Stimulated activated CD4-positive, alpha-beta T cell treated with anti-CD3 and anti-CD28 coated beads, Interleukin-4, amount 100 ng/mL, for 24 hours (primary cell): ENCODE measurements around the gene CELSR1.

Experiments
- DNase-seq: peaks from one replicate; pipeline ENCODE4 v3.0.0-alpha.2; 2020

CELSR1 gene

DNA sequence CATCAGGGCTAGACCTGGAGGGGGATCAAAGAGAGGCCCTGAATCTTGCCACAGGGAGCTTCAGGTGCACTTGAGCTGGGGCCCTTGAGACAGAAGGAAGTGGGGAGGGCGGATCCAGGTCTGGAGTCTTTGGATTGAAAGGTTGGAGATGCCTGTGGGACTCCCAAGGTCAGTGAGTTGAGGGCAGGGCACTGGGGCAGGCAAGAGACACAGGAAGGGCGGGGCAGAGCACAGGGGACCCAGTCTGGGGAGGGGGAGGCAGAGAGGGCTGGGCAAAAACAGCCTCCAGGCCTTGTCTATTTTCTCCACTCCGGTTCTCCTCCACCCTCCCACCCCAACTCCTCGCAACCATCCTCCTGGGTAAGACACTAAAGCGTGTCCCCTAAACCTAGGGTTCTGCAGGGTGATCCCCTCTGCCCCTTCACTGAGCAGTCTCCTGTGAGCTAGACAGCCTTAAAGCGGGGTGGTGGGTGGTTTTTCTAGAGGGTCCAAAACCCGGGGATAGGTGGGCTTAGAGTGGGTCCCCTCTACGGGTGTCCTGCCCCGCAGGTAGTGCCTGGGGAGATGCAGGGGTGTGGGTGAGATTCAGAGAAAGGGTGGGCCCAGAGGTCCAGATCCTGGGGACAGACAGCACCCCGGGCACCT, 38.6 kb upstream of the CELSR1 start:
- no peak for DNase-seq

DNA sequence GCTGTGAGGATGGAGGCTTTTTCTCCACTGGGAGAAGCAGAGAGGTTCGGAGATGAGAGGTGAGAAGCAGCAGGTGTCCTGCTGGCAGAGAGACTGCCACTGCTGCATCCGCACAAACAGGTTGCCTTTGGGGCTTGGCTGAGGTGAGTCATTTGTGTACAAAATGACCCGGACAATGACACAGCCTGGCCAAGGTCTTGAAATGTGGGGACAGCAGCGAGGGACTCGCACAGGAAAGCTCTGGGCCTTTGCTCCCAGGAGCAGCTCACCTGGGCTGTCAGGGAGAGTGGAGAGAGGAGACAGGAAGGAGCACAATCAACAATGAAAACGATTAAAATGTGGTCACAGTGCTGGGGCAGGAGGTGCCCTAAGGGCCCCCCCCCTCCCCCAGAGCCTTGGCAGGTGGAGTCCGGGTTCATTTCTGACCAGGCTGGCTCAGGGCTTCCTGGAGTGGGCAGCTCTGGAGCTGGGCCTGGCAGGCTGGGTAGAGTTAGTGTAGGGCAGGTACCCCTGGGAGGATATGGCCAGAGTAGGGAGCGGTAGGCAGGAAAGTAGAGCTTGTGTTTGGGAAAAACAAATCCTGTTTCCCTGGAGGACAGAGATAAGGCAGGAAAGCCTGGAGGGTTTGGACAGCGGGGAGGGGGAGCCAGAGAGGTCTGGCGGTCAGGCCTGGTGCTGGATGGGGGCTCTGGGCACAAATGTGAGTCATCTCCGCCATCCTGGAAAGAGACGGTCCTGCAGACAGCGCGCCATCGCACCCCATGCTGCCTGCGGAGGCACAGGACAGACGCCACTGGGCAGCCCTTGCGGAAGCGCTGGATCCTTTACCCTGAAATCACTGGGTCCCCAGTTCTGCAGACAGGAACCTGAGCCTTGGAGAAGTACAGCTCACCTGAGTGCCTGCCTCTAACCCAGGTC, 37.8 kb upstream of the CELSR1 start:
- no peak for DNase-seq

DNA sequence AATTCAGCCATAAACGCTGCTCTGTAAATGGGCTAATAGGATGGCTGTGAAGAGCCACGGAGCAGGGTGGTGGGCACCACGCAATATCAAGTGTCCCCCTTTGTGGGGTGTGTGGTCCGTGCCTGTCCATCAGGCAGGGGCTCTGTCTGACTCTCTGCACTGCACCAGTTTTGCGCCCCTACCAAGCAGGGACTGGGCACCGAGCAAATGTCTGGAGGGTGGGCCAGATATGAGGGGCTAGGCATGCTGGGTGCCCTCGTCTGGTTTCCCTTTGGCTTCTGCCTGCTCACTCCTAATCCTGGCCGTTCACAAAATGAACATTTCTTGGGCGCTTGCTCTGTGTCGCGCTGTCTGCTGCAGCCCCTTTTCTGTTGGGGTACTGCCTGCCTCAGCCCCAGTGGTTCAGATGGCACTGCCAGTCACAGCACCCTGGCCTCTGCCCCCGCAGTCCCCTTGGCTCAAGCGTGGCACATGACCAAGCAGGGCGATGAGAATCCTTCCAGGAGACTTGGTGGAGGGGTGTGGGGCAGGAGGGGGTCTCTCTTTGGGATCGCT, 37.1 kb upstream of the CELSR1 start:
- no peak for DNase-seq

DNA sequence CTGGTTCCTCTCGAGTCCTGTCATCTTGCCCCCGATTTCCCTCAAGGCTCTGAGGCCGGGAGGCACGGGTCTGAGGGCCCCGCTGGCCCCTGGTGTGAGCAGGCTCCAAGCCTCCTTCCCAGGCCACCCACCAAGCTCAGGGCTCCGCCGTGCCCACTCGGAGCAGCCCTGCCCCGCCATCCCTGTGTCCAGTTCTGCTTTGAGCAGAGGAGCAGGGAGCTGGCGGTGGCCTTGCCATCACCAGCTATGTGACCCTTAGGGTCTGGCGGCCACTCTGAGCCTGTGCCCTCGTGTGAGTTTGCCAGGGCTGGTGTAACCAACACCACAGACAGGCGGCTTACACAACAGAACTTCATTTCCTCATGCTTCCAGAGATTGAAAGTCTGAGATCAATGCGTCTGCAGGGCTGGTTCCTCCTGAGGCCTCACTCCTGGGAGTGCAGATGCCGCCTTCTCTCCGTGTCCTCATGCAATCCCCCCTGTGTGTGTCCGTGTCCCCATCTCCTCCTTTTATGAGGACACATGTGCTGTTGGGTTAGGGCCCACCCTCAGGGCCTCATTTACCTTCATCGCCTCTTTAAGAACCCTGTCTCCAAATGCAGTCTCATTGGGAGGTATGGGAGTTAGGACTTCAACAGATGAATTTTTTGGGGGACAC, 36.5 kb upstream of the CELSR1 start:
- DNase-seq, result no peak

DNA sequence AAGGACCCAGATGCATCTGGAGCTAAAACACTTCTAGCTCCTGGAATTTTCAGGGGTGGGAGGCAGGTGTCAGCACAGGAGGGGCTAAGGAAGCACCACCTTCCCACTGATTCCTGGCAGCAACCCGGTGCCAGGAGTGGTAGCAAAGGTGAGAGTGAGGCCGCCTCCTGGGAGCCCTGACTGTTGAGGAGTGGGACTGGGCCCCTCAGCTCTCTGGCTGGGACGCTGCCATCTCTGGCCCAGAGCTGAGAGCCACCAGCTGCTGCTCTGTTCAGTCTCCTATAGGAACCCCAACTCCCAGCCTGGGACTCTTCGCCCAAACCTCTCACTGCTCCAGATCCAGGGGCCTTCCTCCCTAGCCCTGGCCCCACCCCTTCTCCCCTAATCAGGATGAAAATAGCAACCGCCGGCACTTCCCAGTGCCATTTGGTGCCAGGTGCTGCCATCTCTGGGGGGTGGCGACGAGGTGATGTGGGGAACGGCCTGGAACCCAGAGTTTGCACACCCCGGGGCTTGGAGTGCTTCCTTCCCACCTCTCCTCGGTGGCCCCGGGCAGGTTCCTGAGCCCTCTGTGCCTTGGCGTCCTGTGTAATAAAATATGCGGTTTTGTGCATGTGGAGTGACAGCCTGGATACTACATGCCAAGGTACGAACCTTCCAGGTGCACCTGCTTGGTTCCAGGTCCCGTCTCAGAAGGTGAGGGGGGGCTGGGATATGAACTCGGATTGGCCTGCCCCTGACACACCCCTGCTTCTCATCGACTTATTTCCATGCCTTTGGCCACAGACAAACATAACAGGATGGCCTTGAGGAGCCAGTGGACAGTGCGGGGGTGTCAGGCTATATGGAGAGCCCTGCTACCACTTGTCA, 35.7 kb upstream of the CELSR1 start:
- no peak for DNase-seq

DNA sequence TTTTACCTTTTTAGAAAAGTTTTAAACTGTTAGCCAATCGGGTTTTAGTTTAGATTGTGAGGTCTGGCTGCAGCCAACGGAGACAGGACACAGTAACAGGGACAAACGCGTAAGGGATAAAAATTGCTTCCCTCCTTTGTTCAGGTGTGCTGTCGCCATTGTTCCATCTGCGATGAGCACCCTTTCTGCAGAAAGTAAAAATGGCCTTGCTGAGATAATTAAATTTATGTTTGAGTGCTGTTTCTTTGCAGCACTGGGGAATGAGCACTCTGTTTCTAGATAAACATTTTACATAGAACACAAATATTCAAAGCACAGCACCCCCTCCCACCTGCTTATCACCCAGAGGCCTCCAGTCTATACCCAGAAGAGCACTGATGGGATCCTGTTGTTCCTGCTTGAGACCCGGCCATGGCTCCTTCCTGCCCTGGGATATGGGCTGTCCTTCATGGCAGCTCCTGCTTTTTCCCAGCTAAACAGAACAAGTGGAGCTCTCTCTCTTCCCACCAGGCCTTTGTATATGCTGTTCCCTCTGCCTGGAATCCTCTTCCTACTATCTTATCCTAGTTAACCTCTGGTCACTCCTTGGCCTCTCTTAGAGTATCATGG, 34.3 kb upstream of the CELSR1 start:
- DNase-seq, result no peak

DNA sequence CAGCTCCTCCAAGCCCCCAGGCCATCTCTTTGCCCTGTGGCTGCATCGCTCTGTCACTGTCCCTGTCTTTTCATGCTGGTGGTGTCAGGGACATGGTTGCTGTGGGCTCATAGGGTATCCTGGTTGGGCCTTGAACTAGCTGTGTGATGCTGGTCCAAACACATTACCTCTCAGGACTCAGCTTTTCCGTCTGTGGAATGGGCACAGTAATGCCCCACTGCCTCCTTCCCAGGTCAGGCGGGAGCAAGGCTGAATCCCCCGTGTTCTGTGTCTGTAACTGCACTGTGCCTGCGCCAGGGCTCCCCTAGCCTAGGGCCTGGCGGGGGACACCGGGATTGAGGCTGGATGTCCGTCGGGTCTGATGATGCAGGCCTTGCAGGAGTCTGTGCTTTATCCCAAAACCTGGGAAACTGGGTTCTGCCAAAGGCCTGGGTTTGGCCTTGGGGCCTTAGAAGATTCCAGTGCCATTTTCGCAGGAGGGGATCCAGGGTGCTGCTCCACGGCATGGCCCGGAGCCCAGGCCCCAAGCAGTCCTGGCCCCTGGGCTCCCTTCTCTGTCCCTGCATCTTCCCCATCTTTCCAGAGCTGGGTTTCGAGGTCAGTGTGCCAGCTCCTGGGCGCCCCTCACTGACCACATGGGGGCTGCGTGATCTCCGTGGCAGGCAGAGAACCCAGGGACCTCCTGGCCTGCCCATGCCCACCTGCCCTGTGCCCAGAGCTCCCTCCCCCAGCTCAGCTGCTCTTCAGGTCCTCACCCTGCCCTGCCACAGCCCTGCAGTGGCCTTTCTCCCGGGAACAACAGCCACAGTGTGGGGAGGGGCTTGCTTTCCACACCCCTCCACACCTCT, 32.7 kb upstream of the CELSR1 start:
- DNase-seq, result no peak

DNA sequence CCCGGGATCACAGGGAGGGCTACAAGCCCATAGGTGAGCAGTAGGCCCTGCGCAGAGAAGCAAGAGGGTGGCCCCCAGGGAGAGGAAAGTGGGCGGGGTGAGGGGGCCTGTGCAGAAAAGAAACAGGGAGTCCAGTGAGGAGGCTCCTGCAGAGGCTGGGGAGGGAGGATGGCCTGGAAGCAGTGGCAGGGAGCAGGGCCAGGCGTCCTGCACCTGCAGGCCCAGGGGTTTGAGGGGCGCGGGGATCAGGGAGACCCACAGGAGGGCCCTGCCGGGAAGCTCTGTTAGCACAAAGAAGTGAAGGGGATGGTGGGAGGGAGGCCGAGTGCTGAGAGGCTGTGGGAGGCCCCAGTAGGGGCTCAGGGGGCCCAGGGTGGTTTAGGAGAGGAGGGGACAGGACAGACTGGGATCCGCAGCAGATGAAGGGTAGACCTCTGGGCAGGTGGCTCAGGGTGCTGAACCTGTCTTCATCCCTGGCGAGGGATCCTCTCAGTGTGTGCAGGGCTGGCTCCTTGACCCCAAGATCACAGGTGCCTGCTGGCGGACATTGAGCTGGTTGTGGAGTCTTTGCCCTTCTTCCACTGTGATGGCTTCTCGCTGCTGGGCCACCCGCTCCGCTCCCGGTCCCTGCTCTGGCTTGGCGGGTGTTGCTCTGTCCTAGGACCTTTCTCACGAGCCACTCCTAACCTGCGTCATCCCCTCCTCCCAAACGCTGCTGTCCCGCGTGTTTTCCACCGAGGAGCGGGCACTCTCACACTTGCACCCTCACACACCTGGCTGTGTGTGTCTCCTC, 31.8 kb upstream of the CELSR1 start:
- no peak for DNase-seq

DNA sequence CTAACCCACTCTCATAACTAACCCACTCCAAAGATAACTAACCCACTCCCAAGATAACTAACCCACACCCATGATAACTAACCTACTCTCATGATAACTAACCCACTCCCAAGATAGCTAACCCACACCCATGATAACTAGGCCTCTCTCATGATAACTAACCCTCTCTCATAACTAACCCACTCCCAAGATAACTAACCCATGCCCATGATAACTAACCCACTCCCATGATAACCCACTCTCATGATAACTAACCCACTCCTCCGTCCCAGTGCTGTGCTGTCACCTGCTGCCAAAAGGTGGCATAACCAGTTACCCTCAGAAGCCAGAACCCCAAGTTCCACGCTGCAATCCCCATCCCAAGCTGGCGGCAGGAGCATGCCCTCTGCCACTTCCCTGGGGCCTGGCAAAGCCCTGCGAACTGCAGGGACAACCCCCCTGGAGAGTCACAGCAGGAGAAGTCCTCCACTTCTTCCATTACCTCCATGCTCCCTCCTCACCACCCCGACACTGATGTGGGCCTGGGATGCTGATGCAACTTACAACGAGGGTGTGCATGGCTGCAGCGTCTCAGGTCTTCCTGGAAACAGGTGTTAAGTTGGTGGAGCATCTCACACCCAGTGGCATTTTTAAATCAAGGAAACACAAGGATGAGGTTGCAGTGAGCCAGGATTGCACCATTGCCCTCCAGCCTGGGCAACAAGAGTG, 30.8 kb upstream of the CELSR1 start:
- DNase-seq, result no peak

DNA sequence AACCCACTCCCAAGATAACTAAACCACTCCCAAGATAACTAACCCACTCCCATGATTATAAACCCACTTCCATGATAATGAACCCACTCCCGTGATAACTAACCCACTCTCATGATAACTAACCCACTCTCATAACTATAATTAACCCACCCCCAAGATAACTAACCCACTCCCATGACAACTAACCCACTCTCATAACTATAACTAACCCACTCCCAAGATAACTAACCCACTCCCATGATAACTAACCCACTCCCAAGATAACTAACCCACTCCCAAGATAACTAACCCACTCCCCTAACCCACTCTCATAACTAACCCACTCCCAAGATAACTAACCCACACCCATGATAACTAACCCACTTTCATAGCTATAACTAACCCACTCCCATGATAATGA, 30.1 kb upstream of the CELSR1 start:
- DNase-seq, result no peak

DNA sequence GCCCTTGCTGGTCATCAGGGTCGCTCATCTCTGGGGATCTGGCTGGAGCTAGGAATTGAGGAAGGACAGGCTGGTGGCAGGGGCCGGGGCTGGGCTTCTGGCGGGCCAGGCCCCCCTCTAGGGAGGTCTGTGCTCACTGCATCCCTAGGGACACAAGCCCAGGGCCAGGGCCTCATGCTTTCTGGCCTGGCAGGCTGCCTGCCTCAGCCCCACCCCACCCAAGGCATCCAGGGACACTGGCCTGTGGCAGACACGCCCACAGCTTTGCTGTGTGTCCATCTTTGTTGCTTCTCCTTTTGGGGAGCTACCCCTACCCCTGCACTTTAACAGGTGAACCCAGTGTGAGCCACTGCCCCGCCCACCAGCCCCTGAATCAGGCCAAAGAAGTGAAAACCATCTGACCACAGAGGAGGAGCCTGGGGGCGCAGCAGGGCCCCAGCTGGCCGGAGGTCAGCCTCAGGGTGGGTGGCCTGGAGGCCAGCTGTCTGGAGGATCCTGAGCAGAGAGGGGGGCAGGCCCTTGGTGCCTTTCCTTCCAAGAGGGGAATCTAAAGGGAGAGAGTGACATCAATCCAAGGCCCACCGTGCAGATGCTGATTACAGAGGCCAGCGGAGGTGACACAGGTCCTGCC, 26.8 kb upstream of the CELSR1 start:
- DNase-seq, result no peak

DNA sequence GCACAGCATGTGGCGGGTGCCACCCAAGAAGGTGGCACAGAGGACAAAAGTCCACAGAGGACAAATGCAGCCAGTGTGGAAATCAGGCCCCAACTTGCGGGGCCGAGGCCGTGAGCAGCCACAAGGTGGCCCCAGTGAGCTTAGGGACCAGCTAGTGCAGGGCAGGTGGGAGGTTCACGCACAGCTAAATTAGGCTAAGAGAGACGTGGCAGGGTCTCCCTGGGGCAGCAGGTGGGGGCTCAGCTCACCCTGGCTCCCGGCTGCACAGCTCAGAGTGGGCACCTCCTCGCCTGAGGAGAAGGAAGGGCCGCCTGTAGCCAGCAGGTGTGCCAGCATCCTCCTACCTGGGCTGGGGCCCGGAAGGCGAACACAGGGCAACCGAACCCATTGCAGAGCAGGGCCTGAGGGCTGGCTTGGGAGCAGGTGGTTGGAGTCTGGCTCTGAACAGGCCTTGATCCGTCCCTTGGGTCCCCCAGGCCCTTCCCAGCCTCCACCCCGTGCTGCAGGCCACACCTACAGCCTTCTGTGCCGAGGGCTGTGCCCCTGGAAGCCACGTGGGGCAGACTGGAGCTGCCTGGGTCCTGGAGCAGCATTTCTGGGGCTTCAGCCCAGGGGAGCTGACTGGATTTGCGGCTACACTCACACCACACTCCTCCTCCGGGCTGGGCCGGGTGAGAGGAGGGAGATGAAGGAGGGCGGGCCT, 26.1 kb upstream of the CELSR1 start:
- DNase-seq, result peak; percentile 80

DNA sequence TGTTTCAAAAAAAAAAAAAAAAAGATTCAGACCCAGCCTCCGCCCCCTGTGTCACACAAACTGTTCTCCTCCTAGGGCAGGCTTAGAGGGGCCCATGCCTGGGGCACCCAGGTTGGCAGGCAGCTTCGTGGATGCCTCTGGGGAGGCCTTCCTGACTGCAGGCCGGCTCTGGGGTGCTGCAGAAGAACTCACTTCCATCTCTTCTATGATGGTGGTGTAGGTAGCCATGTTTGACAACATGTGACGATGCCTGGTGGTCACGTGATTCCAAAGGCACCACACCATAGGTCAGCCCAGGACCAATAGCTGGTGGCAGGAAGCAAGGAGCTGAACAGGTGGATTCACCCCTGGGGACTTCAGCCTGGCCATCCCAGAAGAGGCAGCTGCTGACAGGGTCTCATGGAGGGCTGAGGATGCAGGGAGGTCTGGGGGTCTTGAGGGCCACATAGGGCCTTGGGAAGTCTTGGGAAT, 24.1 kb upstream of the CELSR1 start:
- DNase-seq, result no peak

DNA sequence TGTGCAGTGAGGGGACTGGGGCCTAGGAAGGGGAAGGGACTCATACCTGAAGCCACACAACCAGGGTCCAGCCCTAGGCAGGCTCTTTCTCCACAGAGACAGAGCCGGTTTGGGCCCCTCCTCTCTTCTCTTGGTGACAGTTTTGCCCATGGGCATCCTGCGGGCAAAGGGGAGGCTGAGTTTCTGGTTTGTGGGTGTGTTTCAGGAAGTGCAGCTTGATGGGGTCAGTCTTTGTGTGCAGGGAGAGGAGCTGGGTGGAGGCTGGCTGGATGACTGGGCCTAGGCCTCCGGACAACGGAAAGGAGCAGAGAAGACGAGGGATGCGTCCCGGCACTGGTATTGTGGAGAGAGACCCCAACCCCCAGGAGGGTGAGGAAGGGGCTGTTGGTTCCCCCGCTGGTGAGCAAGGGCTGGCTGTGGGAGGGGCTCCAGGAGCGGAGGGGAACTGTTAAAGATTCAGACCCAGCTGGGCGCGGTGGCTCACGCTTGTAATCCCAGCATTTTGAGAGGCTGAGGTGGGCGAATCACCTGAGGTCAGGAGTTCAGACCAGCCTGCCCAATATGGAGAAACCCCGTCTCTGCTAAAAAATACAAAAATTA, 23.4 kb upstream of the CELSR1 start:
- DNase-seq, result no peak

DNA sequence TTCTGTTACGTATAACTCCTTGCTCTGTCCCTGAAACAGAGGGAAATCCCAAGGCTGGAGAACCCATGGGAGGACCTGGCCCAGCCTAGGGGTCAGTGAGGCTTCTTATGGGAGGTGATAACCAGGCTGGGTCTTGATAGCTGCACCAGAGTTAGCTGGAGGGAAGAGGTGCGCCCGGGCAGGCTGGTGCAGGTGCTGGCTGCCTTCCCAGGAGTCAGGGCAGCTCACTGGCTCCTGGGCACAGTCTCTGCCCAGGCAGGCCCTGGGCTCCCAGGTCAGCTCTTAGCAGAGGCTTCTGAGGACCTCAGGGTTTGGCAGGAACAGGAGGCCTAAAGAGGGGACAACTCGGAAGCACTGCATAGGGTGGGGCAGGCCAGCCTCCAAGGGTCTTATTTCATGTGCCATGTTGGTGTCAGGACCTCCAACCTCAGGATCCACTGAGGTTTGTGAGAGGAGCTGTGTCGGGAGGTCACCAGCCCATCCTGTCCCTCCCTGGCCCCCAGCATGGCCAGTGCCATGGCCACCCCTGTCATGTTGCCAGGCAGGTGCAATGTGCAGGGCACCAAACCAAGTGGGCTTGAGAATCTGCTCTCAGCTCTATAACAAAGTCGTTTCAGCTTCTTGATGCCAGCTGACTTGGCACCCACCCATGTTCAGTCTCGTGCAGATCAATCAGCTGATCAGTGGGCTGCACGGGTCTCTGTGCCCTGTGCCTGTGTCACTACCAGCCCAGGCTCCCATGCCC, 20.5 kb upstream of the CELSR1 start:
- DNase-seq, result no peak

DNA sequence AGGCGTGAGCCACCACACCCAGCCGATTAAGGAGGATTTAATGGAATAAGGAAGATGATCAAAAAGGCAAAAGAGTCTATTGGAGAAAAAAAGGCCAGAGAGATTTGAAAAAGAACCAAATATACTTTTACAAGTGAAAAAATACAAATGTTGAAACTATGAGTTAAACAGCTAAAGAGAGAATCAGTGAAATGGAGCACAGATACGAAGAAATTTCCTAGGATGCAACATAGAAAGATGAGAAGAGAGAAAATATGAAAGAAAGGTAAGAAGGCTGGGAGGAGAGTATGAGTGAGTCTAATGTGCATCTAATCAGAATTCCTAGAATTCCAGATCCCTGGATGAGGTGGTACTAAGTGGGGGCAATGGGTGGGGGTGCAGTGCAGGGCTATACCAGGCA, 19.4 kb upstream of the CELSR1 start:
- no peak for DNase-seq

DNA sequence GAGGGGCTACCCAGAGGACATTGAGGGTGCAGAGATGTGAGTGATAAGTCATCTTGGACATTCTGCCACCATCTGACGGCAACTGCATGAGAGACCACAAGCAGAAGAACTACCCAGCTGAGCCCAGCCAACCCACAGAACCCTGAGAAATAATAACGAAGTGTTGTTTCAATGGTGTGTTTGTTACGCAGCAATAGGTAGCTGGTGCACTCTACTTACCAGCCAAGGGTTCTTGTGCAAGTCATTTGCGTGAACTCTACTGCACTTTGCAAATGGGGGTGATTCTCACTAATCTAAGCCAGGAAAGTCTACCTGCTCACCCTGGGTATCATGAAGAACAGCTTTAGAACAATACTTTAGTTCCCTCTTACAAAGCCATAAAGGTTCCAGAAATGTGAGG, 15.8 kb upstream of the CELSR1 start:
- DNase-seq, result no peak
